ENCODE data around the gene BRCA1. TPM values are rescaled to one million over a fixed set of nuclear protein-coding genes. Genes with fewer than 3 reads are reported as not detected.

Gene BRCA1
- total RNA-seq, 4 donors from 2014 or later: 4.6 to 9.8 (median 6.9) TPM

- H3K27me3 ChIP-seq: no peaks in the 10 kb centered on the region
- 96 to 99% methylated on average over 16 to 24 of the region's 24 CpGs for WGBS, 2 donors
- no peaks in the 10 kb centered on the region for H3K9me3 ChIP-seq
- H3K4me3 ChIP-seq: no peak overlapping the region
- H3K36me3 ChIP-seq: peaks cover 0 to 16% (median 0%) of the 10 kb centered on the region in 3 donors
- no peak overlapping the region for H3K27ac ChIP-seq
- peaks cover 0 to 28% (median 12%) of the 10 kb centered on the region in 4 donors for H3K4me1 ChIP-seq
- TF ChIP-seq EP300 (IDR thresholded peaks at IDR 0.05): no peak
- no peak for TF ChIP-seq POLR2A (IDR thresholded peaks at IDR 0.05)
- no peak for TF ChIP-seq CTCF (IDR thresholded peaks at IDR 0.05)
- DNase-seq (ENCODE audit: low spot score in 2 of 2): no peak
Measured at GRCh38 chr17:43126911-43127290, 1.7 kb upstream of the BRCA1 start.

- Histone ChIP-seq H3K27me3 (no peaks in the 10 kb centered on the region), H3K27ac (peak overlapping the region; percentile 43 to 86 (median 81)), H3K9me3 (no peaks in the 10 kb centered on the region), H3K4me1 (peaks cover 0 to 28% (median 12%) of the 10 kb centered on the region in 4 donors), H3K36me3 (peaks cover 0 to 11% (median 0%) of the 10 kb centered on the region in 3 donors), H3K4me3 (peak overlapping the region; percentile 42 to 70 (median 54))
- no peak for DNase-seq (ENCODE audit: low spot score in 2 of 2)
- WGBS, 2 donors: 82 to 85% methylated on average over 50 to 58 of the region's 59 CpGs
- TF ChIP-seq CTCF (IDR thresholded peaks at IDR 0.05) (no peak), EP300 (IDR thresholded peaks at IDR 0.05) (no peak), POLR2A (IDR thresholded peaks at IDR 0.05) (no peak)
Measured at GRCh38 chr17:43125967-43126910, 1.1 kb upstream of the BRCA1 start.

- no peak for DNase-seq (ENCODE audit: low spot score in 2 of 2)
- H3K9me3 ChIP-seq: no peaks in the 10 kb centered on the region
- H3K27me3 ChIP-seq: no peaks in the 10 kb centered on the region
- H3K27ac ChIP-seq: no peak overlapping the region
- TF ChIP-seq CTCF (IDR thresholded peaks at IDR 0.05) (no peak), POLR2A (IDR thresholded peaks at IDR 0.05) (no peak), EP300 (IDR thresholded peaks at IDR 0.05) (no peak)
- H3K4me3 ChIP-seq: no peak overlapping the region
- peaks cover 0 to under 1% (median 0%) of the 10 kb centered on the region in 4 donors for H3K4me1 ChIP-seq
- WGBS, 2 donors: 70 to 75% methylated on average over 14 of the region's 14 CpGs
- H3K36me3 ChIP-seq: no peaks in the 10 kb centered on the region
Measured at GRCh38 chr17:43118679-43119615, 6.2 kb downstream of the BRCA1 start.

- WGBS, 2 donors: 71% methylated on average over 2 of the region's 2 CpGs
Measured at GRCh38 chr17:43114151-43114552, 11.0 kb downstream of the BRCA1 start.

More at GRCh38 chr17:43114151-43114552, 11.0 kb downstream of the BRCA1 start:
- Histone ChIP-seq H3K36me3 (no peaks in the 10 kb centered on the region), H3K4me3 (no peak overlapping the region), H3K27me3 (no peaks in the 10 kb centered on the region), H3K9me3 (no peaks in the 10 kb centered on the region), H3K4me1 (no peaks in the 10 kb centered on the region), H3K27ac (no peak overlapping the region)
- no peak for TF ChIP-seq CTCF (IDR thresholded peaks at IDR 0.05)
- TF ChIP-seq POLR2A (IDR thresholded peaks at IDR 0.05): no peak
- no peak for TF ChIP-seq EP300 (IDR thresholded peaks at IDR 0.05)
- no peak for DNase-seq (ENCODE audit: low spot score in 2 of 2)

Measured in tibial nerve (tissue), 4 donors.